C4-2B (cell line): ENCODE data around the gene ZNF346.

Source experiments
- CTCF ChIP-seq: fragments of 450-650 bp; conservative IDR thresholded peaks from 2 replicates; pipeline ENCODE4 v1.5.1; 2017; ENCODE audit warnings: mild to moderate bottlenecking
- ZFX ChIP-seq: fragments of 450-650 bp; IDR thresholded peaks from 2 replicates; pipeline ENCODE4 v1.6.1; 2017

GRCh38 chr5:177123789-177124485, 101.4 kb downstream of the ZNF346 start:
- TF ChIP-seq CTCF (no peak), ZFX (no peak)
